IPS-15b (cell line): ENCODE measurements around the gene GADD45G.
A peak's percentile ranks its signal among the peaks of the same experiment; 100 is the strongest.

Experiments used
- H3K27me3 ChIP-seq: one replicate; pipeline ENCODE4 v1.6.1; 2013; ENCODE audit warnings: low read length; ENCODE audit not compliant: control insufficient read depth, insufficient read depth
- H3K36me3 ChIP-seq: one replicate; pipeline ENCODE4 v1.6.1; 2013; ENCODE audit warnings: low read length; ENCODE audit not compliant: control insufficient read depth, insufficient read depth
- H3K4me1 ChIP-seq: one replicate; pipeline ENCODE4 v1.6.1; 2013; ENCODE audit warnings: mild to moderate bottlenecking, low read length; ENCODE audit not compliant: control insufficient read depth, insufficient read depth
- H3K4me3 ChIP-seq: one replicate; pipeline ENCODE4 v1.5.1; 2013; ENCODE audit warnings: low read depth, low read length
- H3K9ac ChIP-seq: one replicate; pipeline ENCODE4 v1.6.1; 2013; ENCODE audit warnings: low read depth, mild to moderate bottlenecking, low read length
- H3K9me3 ChIP-seq: one replicate; pipeline ENCODE4 v1.6.1; 2013; ENCODE audit warnings: mild to moderate bottlenecking, low read length; ENCODE audit not compliant: control insufficient read depth, insufficient read depth

Gene GADD45G

GRCh38 chr9:89604729-89605464 lies at the start of gene GADD45G:
GADD45G (plus strand) TSS chr9:89605012; CDS start chr9:89605122, 110 bp downstream.
- Histone ChIP-seq H3K4me1 (peaks cover 9% of the 10 kb centered on the region), H3K4me3 (peak within 1 kb of the TSS; percentile 79), H3K9me3 (no peaks in the 10 kb centered on the region), H3K9ac (peak within 1 kb of the TSS; percentile 77), H3K27me3 (peaks cover 14% of the 10 kb centered on the region), H3K36me3 (peaks cover 16% of the 10 kb centered on the region)

- H3K9me3 ChIP-seq: no peaks in the 10 kb centered on the region
- H3K9ac ChIP-seq: no peak overlapping the region
- H3K36me3 ChIP-seq: no peaks in the 10 kb centered on the region
- H3K4me1 ChIP-seq: no peaks in the 10 kb centered on the region
- no peak overlapping the region for H3K4me3 ChIP-seq
- H3K27me3 ChIP-seq: no peaks in the 10 kb centered on the region
Observed at GRCh38 chr9:89555036-89555415, 49.8 kb upstream of the GADD45G start.

- Histone ChIP-seq H3K9me3 (no peaks in the 10 kb centered on the region), H3K36me3 (no peaks in the 10 kb centered on the region), H3K4me3 (no peak overlapping the region), H3K4me1 (no peaks in the 10 kb centered on the region), H3K27me3 (no peaks in the 10 kb centered on the region), H3K9ac (no peak overlapping the region)
Observed at GRCh38 chr9:89555451-89556375, 49.1 kb upstream of the GADD45G start.

- no peaks in the 10 kb centered on the region for H3K36me3 ChIP-seq
- no peaks in the 10 kb centered on the region for H3K4me1 ChIP-seq
- H3K27me3 ChIP-seq: no peaks in the 10 kb centered on the region
- H3K9ac ChIP-seq: no peak overlapping the region
- no peaks in the 10 kb centered on the region for H3K9me3 ChIP-seq
- no peak overlapping the region for H3K4me3 ChIP-seq
Observed at GRCh38 chr9:89558196-89558899, 46.5 kb upstream of the GADD45G start.

- Histone ChIP-seq H3K27me3 (no peaks in the 10 kb centered on the region), H3K4me3 (no peak overlapping the region), H3K9me3 (no peaks in the 10 kb centered on the region), H3K9ac (no peak overlapping the region), H3K36me3 (no peaks in the 10 kb centered on the region), H3K4me1 (no peaks in the 10 kb centered on the region)
Observed at GRCh38 chr9:89558948-89559347, 45.9 kb upstream of the GADD45G start.

- H3K4me1 ChIP-seq: peaks cover 3% of the 10 kb centered on the region
- no peaks in the 10 kb centered on the region for H3K36me3 ChIP-seq
- H3K27me3 ChIP-seq: no peaks in the 10 kb centered on the region
- no peak overlapping the region for H3K4me3 ChIP-seq
- H3K9me3 ChIP-seq: no peaks in the 10 kb centered on the region
- H3K9ac ChIP-seq: no peak overlapping the region
Observed at GRCh38 chr9:89562186-89562814, 42.5 kb upstream of the GADD45G start.

GRCh38 chr9:89563571-89564345 lies 41.1 kb upstream of the GADD45G start:
- H3K9me3 ChIP-seq: no peaks in the 10 kb centered on the region
- no peaks in the 10 kb centered on the region for H3K27me3 ChIP-seq
- H3K36me3 ChIP-seq: no peaks in the 10 kb centered on the region
- H3K4me1 ChIP-seq: peaks cover 3% of the 10 kb centered on the region
- H3K4me3 ChIP-seq: no peak overlapping the region
- H3K9ac ChIP-seq: no peak overlapping the region

- H3K9me3 ChIP-seq: no peaks in the 10 kb centered on the region
- no peaks in the 10 kb centered on the region for H3K36me3 ChIP-seq
- no peak overlapping the region for H3K9ac ChIP-seq
- no peaks in the 10 kb centered on the region for H3K27me3 ChIP-seq
- H3K4me3 ChIP-seq: no peak overlapping the region
- peaks cover 3% of the 10 kb centered on the region for H3K4me1 ChIP-seq
Observed at GRCh38 chr9:89564346-89564878, 40.4 kb upstream of the GADD45G start.

GRCh38 chr9:89567649-89568048 lies 37.2 kb upstream of the GADD45G start:
- Histone ChIP-seq H3K4me1 (peaks cover 3% of the 10 kb centered on the region), H3K36me3 (no peaks in the 10 kb centered on the region), H3K27me3 (no peaks in the 10 kb centered on the region), H3K4me3 (no peak overlapping the region), H3K9ac (no peak overlapping the region), H3K9me3 (no peaks in the 10 kb centered on the region)

GRCh38 chr9:89574309-89574708 lies 30.5 kb upstream of the GADD45G start:
- H3K9me3 ChIP-seq: no peaks in the 10 kb centered on the region
- H3K36me3 ChIP-seq: no peaks in the 10 kb centered on the region
- no peaks in the 10 kb centered on the region for H3K4me1 ChIP-seq
- H3K9ac ChIP-seq: no peak overlapping the region
- no peak overlapping the region for H3K4me3 ChIP-seq
- H3K27me3 ChIP-seq: no peaks in the 10 kb centered on the region
